Measurements from ENCODE around the gene LEFTY1. TPM values are rescaled to one million over a fixed set of nuclear protein-coding genes. Genes with fewer than 3 reads are reported as not detected.
"Not testable (repeated sequence)": the region's sequence is repeated elsewhere in the genome, so short reads cannot be mapped to it uniquely, and the experiment has no call there.

LEFTY1 gene
- total RNA-seq = not detected

- peak; percentile 13 for ATAC-seq
These were observed at the start of gene LEFTY1 for GRCh38 chr1:225888898-225889601. LEFTY1 (minus strand) TSS chr1:225889146; CDS start chr1:225889066, 80 bp downstream.

GRCh38 chr1:225937048-225937968, 48.4 kb upstream of the LEFTY1 start:
- no peak for ATAC-seq

- no peak for ATAC-seq
These were observed 47.6 kb upstream of the LEFTY1 start for GRCh38 chr1:225936523-225936922.

DNA sequence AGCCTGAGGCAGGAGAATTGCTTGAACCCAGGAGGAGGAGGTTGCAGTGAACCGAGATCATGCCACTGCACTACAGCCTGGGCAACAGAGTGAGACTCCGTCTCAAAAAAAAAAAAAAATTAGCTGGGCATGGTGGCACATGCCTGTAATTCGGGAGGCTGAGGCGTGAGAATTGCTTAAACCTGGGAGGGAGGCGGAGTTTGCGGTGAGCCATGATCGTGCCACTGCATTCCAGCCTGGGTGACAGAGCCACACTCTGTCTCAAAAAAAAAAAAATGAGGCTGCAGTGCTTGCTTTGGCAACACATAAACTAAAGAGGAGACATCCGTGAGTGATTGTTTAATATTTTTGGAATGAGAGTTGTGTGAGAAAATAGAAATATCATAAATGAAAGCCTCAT, 47.1 kb upstream of the LEFTY1 start:
- peak; percentile 52 for ATAC-seq

GRCh38 chr1:225934711-225935110, 45.8 kb upstream of the LEFTY1 start:
- no peak for ATAC-seq

DNA sequence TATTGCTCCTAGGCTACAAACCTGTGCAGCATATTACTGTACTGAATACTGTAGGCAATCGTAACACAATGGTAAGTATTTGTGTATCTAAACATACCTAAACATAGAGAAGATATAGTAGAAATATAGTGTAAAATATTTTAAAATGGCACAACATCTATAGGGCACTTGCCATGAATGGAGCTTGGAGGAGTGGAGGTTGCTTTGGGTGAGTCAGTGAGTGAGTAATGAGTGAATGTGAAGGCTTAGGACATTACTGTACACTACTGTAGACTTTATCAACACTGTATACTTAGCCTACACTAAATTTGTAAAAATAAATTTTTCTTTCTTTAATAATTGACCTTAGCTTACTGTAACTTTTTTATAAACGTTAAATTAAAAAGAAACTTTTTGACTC, 44.1 kb upstream of the LEFTY1 start:
- ATAC-seq = peak; percentile 54

- ATAC-seq = no peak
These were observed 42.6 kb upstream of the LEFTY1 start for GRCh38 chr1:225931270-225932136.

- ATAC-seq = no peak
These were observed 41.6 kb upstream of the LEFTY1 start for GRCh38 chr1:225930566-225930965.

DNA sequence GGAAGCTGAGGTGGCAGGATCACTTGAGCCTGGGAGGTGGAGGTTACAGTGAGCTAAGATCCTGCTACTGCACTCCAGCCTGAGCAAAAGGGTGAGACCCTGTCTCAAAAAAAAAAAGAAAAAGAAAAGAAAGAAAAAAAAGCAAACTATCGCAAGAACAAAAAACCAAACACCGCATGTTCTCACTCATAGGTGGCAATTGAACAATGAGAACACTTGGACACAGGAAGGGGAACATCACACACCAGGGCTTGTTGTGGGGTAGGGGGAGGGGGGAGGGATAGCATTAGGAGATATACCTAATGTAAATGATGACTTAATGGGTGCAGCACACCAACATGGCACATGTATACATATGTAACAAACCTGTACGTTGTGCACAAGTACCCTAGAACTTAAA, 40.5 kb upstream of the LEFTY1 start:
- not testable (repeated sequence) for ATAC-seq

GRCh38 chr1:225928186-225929175, 39.5 kb upstream of the LEFTY1 start:
- ATAC-seq = no peak

- no peak for ATAC-seq
These were observed 37.7 kb upstream of the LEFTY1 start for GRCh38 chr1:225926551-225927113.

GRCh38 chr1:225923692-225924555, 35.0 kb upstream of the LEFTY1 start, which contains the start of gene PYCR2:
PYCR2 (minus strand) TSS chr1:225924250; CDS start chr1:225924110, 140 bp downstream.
- peak; percentile 94 for ATAC-seq

GRCh38 chr1:225923381-225923691, 34.4 kb upstream of the LEFTY1 start:
- no peak for ATAC-seq

DNA sequence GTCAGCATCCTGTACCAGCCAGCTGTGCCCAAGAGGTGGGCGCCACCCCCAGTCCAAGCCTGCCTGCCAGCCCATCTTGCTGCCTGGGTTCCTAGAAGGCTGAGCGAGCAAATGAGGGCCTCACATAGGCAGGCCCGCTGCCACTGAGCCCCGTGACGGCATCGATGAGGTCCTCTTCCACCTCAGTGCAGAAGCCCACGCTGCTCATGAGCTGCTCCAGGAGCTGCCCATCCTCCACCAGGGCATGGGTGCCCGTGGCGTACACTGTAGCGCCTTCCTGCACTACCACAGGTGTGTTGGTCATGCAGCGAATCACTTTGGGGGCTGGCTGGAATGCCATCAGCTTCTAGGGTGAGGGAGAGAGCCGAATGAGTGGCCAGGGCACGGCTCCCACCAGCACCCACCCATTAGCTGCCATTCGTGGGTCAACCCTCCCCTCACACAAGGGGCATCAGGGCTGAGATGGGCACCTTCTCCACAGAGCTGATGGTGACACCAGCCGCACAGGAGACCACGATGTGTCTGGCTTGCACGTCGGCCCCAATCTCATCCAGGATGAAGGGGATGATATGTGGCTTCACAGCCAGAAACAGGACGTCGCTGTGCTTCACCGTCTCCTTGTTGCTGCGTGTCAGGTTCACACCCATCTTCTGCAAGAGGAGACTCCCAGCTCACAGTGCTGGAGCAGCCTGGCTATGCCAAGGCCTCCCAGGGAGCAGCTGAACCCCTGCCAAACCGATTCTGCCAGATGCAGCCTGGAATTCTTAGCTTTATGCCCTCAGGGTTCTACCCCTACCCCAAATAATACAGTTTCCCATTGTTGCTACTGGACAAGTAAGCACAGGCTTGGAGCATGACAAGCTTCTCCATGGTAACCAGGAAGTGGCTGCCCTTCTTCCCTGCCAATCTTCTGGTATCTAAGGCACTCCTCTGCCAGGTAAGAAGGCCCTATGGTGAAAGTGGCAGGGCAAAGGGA, 33.1 kb upstream of the LEFTY1 start:
- ATAC-seq = peak; percentile 82

DNA sequence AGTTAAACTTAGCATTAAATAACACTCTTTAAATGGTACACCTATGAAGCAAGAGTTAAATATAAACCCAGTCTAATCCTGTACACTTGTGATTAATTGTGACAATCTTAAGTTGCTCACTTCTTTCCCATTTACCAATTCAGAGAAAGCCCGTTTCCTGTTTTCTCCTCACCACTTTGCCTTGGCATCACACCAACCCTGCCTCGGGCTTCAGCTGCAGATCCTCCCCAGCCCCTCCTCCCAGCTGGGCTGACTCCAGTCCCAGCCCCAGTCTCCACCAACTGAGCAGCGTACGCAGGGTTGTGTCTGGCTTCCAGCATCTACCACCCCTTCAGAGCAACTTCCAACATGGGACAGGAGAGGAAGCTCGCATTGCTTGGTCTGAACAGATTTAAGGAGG, 31.0 kb upstream of the LEFTY1 start:
- ATAC-seq = peak; percentile 8

DNA sequence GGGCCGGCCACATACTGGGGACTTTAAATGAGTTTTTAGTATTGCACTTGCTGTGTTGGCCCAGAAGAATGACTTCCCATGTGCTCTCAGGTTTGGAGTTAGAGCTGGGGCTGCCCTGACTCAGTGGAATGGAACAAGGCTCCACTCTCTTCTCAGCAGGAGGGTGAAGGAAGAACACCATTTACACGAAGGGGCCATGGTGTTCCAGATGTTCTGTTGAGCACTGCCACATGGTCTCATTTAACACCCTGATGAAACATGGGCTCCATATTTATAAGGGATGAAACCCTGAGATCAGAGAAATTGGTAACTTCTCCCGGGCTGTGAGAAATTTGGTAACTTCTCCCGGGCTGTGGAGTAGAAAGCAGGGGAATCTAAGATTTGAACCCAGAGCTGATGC, 29.3 kb upstream of the LEFTY1 start:
- no peak for ATAC-seq

GRCh38 chr1:225917536-225917935, 28.6 kb upstream of the LEFTY1 start:
- ATAC-seq = peak; percentile 79

DNA sequence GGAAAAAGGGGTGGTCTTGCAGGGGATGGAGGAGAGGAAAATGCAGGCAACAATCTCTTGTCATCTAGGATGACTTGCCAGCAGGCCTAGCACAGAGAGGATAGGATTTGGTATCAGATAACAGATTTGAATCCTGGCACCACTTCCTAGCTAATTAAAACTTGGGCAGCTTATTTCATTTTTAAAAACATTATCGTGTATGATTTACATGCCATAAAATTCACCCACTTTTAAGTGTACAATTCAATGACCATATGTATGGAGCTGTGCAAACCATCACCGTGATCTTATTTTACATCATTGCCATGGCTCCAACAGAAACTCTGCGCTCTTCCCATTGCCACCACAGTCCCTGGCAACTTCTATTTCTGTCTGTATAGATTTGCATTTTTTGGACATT, 28.2 kb upstream of the LEFTY1 start:
- ATAC-seq = no peak

- peak; percentile 24 for ATAC-seq
These were observed 26.6 kb upstream of the LEFTY1 start for GRCh38 chr1:225915538-225915991.
